GM12872 (cell line): ENCODE measurements around the gene LSP1.

ENCODE experiments used
- TF ChIP-seq, protein P1 (sequence below): IDR thresholded peaks from 3 replicates; pipeline ENCODE4 v1.5.1; 2011; ENCODE audit warnings: low read depth, mild to moderate bottlenecking, low read length, moderate library complexity; ENCODE audit not compliant: insufficient read depth

The LSP1 gene

DNA sequence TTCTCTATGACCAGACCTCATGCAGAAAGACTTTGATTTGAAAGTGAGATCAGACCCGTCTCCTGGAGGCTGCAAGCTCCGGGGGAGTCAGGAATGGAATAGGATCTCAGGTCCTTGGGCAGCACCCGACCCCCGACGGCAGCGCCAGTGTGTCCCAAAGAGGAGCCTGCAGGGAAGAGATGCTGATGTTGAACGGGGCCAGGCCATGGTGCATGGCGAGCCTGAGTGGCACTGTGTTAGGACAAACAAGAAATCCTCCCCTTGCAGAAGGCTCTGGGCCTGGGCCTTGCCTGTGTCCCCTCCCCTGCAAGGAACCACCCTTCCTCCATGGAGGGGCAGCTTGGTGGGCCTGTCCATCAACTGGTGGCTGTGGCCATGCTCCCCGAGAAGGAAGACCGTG lies 38.2 kb upstream of the LSP1 start:
- TF ChIP-seq, protein P1, sequence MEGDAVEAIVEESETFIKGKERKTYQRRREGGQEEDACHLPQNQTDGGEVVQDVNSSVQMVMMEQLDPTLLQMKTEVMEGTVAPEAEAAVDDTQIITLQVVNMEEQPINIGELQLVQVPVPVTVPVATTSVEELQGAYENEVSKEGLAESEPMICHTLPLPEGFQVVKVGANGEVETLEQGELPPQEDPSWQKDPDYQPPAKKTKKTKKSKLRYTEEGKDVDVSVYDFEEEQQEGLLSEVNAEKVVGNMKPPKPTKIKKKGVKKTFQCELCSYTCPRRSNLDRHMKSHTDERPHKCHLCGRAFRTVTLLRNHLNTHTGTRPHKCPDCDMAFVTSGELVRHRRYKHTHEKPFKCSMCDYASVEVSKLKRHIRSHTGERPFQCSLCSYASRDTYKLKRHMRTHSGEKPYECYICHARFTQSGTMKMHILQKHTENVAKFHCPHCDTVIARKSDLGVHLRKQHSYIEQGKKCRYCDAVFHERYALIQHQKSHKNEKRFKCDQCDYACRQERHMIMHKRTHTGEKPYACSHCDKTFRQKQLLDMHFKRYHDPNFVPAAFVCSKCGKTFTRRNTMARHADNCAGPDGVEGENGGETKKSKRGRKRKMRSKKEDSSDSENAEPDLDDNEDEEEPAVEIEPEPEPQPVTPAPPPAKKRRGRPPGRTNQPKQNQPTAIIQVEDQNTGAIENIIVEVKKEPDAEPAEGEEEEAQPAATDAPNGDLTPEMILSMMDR = no peak

DNA sequence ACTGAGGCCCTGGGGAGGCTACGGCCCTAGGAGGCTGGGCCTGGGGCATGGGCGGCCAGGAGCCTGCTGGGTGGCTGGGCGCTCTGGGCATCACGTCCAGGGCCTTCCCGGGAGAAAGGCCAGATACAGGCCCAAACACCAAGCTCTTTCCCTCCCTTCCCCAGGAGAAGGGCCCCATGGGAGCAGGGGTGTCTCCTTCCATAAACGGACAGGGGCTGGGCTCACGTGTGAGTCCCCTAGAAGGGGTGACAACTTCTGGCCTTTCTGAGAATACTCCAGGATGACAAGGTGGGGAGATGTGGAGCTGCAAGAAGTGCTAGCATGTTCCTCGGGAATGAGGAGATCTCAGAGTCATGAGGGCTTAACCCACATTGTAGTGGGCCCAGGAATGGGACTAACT lies 37.6 kb upstream of the LSP1 start:
- TF ChIP-seq, protein P1 = no peak

DNA sequence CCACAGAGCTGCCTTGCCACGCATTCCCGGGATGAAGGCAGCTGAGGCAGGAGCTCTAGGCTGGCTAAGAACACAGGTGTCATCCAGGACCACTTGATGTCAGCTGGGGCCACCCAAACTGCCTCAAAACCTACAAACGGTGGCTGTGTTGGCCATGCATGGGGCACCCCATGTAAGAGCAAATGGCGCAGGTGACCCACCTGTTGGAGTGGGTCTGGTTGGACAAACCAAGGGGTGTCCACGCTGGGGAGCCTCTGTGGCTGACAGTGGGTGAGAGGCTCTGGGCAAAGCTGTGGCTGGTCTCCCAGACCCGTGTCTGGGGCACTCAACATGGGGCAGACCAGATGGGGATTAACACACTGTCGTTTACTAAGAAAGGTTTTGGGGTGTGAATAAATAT lies 37.1 kb upstream of the LSP1 start:
- TF ChIP-seq, protein P1 = no peak

DNA sequence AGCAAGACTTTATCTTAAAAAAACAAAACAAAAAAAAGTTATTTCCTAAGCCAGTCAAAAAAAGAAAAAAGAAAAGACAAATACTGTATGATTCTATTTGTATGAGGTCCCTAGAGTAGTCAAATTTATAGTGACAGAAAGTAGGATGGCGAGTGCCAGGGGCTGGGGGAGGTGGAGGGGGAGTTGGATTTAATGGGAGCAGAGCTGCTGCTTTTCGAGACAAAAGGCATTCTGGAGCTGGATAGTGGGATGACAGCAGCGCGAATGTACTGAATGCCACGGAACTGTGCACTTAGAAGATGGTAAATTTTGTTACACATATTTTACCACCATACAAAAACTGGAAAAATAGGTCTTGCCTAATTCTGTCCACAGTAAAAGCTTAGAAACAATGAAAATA lies 35.9 kb upstream of the LSP1 start:
- TF ChIP-seq, protein P1 = no peak

DNA sequence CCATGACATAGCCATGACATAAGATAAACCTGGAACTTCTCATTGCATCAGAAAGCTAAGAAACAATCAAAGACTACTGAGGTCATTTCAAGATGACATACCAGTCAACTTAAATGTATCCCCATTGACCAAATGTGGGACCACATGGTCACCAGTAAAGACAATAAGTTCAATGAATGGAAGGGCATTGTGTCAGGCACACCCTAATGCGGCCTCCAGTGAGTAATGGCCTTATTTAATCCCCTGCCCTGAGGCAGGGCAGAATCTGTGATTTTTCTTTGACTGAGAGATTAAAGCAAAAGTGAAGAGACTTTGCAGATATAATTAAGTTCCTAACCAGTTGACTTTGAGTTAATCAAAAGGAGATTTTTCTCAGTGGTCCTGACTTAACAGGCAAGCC lies 35.4 kb upstream of the LSP1 start:
- TF ChIP-seq, protein P1 = no peak

DNA sequence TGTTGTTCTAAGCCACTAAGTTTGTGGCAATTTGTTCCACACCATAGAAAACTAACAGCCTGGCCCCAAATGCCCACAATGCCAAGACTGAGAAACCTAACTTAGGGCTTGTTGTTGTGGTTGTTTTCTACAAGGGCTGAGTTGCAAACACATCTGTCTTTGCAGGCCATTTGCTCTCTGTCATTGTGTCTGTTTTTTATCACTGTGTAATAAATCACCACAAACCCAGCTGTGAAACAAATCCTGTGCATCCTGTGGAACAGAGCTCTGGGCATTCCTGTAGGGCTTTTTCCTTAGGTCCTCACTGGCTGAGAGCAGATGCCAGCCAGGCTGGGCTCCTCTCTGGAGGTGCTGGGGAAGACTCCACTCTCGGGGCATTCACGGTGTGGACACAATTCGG lies 33.8 kb upstream of the LSP1 start:
- TF ChIP-seq, protein P1 = no peak

DNA sequence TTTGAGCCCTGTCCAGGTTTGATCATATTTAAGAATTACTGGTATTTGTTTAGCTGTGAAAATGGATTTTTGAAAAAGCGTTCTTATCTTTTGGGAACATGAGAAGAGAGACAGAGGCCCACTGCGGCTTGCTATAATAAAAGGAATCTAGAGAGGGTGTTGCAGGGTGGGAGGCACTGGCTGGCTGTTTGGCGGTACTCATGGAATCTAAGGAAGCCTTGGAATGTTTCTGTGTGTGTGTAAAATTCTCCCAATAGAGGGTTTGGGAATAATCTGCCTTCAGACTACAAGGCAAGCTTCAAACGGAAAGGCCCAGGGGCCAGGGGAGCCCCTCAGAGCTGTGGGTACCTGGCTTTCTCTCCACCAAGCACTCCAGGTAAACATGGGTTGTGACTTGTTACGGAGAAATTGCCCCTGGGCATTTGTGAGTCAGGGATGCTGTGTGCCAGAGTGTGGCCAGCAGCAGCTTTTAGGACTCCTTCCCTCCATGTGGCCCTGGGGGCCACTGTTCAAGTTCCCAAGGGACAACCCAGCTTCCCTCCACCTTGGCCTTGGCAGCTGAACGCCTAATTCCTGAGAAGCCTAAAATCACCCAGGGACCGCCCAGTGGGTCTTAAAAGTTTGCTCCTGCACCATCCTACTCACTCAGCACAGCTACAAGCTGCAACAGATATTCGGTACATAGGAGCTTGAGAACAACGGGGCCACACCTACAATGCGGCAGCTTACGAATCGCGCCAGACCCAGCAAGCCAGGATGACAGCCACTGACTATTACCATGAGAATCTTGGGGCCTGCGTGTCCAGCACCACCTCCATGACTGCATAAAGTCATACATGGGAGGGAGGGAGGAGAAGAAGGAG lies 32.2 kb upstream of the LSP1 start:
- TF ChIP-seq, protein P1 = no peak

DNA sequence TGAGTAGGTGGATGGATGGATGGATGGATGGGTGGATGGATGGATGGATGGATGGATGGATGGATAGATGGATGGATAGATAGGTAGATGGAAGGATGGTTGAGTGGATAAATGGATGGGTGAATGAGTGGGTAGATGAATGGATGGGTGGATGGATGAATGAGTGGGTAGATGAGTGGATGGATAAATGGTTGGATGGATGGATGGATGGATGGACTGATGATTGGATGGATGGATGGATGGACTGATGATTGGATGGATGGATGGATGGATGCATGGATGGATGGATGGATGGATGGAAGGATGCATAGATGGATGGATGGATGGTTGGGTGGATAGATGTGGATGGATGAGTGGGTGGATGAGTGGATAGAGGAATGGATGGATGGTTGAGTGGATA lies 31.3 kb upstream of the LSP1 start:
- TF ChIP-seq, protein P1 = no peak
